HL-60/S4 treated with phorbol 12-myristate 13-acetate at 8.2 ng/mL for 4 days and 3 days (cell line): Measurements from ENCODE around the gene SEPTIN6.
"Not testable (repeated sequence)": the region's sequence is repeated elsewhere in the genome, so short reads cannot be mapped to it uniquely, and the experiment has no call there.

Experiments
- in situ Hi-C: fragments of 300-500 bp; cut with MboI; formaldehyde crosslinking; loops from 2 replicates; pipeline ENCODE4 v1.15.0; 2022; ENCODE audit warnings: low sequenced_read_pairs

SEPTIN6 gene

GRCh38 chrX:119692191-119693039 lies 553 bp downstream of the SEPTIN6 start:
- in situ Hi-C loops, result no loop called here

DNA sequence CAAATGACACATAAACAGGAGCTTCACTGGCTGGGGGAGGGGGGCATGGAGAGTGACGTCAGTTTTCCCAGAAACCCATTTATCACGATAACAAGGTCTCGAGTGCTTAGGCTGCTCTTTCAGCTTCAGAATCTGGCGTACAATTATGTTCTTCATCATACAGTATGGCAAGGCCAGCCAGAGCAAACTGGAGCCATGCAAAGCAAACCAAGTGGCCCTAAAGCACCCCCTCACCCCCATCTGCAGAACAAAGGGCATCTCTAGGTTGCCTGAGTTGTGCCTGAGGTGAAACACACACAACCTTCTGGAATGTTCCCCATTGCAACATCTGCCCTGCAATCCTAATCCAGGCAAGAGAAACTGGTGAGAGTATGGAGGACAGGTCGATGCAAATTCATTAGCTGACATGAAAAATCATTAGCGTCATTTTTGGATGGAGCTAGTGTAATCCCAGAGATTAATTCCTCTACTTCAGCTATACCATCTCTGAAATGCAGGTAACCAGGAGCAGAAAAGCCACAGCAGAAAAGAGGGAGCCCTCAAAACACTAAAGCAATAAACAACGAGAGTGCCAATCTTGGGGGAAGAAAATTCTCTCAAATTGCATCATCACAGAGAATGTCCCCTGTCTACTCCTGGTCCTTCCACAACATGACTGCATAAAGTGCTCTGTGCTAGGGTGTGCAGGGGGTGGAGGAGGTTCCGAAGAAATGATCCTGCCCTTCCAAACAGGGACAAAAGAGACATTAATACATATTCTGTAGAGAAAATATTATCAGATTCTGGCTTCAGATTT lies 1.8 kb downstream of the SEPTIN6 start:
- in situ Hi-C loops, result no loop called here

DNA sequence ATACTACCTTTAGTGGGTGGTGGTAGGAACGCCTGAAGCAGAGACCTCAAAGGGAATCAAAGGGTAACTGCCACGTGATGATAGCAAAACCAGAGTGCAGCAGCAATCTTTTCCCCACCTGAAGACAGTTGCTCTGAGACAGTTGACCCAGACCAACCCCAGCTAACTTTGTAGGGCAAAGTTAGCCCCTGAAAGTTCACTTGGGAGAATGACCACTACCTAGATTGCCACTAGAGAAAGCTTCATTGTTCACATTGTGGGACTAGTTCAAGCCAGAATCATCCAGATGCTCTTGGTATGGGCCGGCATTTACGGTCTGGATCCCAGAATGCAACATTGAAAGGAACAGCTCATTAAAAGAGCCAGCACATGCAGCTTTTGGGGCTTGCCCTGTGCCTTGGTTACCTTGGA lies 4.1 kb downstream of the SEPTIN6 start:
- in situ Hi-C loops, result no loop called here

DNA sequence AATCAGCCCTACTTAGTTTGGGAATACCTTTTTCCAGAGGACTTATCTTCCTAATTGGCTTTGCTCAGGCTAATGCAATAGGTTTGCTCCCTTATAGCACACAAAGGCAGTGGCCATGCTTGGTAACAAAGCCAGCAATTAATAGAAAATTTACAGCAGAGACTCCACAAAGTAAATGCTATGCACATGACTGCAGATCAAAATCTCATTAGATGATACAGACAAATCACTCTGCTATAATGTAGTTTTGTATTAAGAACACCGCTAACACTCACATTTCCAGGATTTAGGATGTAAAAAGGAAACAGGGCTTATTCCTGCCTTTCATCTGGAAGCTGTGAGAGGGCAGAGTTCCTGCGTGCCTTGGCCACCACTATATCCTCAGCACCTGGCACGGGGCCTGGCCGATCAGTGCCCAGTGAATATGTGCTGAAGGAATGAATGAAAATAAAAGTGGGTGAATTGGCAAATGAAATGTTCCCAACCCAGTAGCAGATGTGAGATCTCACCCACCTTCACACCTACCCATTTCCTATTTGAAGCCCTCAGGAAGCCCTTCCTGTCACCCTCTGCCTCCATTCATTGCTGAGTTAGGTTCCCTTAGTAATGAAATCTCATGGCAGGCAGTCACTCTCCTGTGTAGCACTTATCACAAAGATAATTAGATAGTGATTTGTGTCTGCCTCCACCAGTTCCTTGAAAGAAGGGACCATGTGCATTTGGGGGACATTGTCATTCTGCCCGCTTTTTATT lies 5.1 kb downstream of the SEPTIN6 start:
- in situ Hi-C loops, result no loop called here

GRCh38 chrX:119686087-119686691 lies 6.8 kb downstream of the SEPTIN6 start:
- in situ Hi-C loops, result no loop called here

- in situ Hi-C loops, result no loop called here
Measured at GRCh38 chrX:119685225-119686066, 7.5 kb downstream of the SEPTIN6 start.

DNA sequence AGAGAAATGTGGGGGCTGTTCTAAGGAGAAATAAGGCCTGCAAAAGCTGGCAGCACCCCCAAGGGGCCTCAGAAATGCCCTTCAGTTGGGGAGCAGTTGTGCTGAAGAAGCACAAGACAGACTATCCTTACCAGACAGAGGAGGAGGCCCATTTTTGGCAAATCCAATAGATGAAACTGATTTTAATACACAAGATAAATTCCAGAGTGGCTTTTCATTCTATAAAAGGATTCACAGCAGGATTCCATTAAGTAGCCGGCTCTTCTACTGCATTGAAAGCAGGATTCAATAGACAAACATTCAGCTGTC lies 8.1 kb downstream of the SEPTIN6 start:
- in situ Hi-C loops, result no loop called here

DNA sequence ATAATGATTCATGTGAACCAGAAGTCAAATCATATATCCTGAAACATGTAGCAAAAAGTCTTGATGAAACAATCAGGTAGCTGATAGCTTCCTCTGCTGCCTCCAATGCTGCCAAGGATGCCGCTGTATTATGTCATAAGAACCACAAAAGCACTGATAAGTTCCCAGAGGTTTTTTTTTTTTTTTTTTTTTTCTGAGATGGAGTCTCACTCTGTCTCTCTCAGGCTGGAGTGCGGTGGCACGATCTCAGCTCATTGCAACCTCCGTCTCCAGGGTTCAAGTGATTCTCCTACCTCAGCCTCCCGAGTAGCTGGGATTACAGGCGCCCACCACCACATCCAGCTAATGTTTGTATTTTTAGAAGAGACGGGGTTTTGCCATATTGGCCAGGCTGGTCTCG lies 8.7 kb downstream of the SEPTIN6 start:
- in situ Hi-C loops, result not testable (repeated sequence)

DNA sequence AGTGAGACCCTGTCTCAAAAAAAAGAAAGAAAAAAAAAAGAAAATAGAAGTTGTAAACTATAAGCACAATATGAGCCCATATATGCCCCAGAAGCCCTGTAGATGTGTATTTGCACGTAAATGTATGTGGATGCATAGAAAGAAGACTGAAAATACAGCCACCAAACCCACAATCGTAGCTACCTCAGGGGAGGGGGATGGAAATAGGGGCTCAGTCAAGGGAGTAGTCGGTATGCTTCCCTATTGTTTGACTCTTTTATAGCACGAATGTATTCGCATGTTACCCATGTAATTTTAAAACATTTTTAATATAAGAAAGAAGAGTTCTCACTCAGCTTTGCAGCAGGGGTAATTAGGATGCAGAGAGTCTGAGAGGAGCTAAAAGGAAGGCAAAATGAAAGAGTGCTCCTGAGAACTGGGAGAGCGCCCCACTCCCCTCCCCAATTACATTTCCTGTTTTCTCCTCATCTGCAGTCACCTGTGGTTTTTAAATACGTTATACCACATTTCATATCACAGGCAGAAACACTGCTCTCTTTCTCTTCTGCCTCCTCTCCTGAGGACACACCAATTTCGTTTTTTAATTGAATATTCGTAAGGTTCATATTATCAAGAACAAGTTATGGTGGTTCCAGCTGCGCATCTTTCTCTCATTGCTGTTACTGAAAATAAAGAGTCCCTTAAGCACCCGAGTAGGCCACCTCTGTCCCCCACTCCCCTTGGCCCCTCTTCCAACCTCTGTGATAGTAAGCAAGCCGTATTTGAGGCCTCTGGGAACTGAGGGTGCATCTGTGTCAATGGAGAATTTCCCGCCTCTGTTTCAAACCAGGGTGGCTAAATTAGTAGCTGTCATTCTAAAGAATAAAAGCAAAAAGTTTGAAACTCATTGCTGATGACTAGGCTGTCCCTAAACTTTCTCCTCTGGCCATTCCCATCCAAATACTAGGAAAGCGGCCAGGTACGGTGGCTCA lies 10.7 kb downstream of the SEPTIN6 start:
- in situ Hi-C loops, result no loop called here

GRCh38 chrX:119677654-119677981 lies 15.3 kb downstream of the SEPTIN6 start:
- in situ Hi-C loops, result no loop called here

DNA sequence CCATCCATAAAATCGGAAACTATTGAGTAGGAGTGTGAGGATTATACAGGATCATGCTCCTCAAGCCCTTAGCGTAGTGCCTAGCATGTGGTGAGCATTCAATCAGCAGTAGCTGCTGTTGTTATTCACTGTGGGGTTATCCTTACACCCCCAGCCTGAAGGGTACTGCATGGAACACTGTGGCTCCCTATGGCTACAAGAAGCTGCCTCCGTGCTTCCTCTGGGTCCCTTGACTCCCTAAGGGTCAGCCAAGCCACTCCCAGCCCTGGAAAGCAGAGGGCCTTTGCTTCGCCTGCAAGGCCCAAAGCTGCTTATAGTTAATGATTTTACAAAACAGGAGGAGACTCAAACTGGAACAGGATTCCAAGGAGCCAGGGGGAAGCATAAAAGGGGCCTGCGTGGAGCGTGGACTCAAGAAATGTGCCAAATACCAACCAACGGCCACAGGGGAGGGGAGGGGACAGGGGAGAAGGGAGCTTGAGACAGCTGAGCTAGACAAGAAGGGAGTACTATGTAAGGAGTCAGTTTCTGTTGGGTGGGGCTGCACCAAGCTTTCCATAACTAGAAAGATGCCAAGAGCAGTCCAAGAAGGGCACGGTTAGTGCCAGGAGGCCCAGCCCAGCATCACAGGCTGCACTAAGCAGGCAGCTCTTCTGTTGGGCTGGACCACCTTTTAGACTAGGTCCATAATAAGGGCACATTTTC lies 15.9 kb downstream of the SEPTIN6 start:
- in situ Hi-C loops, result no loop called here

DNA sequence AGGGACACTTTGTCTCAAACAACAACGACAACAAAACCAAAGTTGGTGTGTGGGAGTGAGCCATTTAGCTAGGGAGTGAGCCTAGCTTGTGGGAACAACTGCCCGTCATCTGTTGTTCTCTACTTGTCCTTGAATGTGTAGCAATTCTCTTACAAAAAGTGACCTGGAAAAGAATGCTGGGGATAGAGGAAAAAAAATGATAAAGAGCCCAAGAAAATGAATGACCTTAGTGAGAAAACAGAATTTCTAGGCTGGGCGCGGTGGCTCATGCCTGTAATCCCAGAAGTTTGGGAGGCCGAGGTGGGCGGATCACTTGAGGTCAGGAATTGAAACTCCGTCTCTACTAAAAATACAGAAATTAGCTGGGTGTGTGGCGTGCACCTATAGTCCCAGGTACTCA lies 19.6 kb downstream of the SEPTIN6 start:
- in situ Hi-C loops, result no loop called here

GRCh38 chrX:119672426-119672825 lies 20.5 kb downstream of the SEPTIN6 start:
- in situ Hi-C loops, result no loop called here

- in situ Hi-C loops, result no loop called here
Measured at GRCh38 chrX:119669424-119670037, 23.4 kb downstream of the SEPTIN6 start.

GRCh38 chrX:119667111-119667878 lies 25.7 kb downstream of the SEPTIN6 start:
- in situ Hi-C loops, result no loop called here

DNA sequence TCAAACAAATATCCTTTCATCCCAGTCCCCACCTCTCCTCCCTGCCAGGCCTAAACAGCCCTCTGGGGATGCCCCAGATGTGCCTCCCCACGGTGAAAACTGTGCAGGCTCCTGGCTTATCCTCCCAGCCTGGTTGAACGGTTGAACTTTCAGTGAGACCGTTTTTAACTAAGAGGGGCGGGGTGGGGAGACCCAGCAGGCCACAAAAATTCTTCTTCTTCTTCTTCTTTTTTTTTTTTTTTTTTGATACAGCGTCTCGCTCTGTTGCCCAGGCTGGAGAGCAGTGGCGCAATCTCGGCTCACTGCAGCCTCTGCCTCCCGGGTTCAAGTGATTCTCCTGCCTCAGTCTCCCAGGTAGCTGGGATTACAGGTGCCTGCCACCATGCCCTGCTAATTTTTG lies 28.1 kb downstream of the SEPTIN6 start:
- in situ Hi-C loops, result not testable (repeated sequence)

DNA sequence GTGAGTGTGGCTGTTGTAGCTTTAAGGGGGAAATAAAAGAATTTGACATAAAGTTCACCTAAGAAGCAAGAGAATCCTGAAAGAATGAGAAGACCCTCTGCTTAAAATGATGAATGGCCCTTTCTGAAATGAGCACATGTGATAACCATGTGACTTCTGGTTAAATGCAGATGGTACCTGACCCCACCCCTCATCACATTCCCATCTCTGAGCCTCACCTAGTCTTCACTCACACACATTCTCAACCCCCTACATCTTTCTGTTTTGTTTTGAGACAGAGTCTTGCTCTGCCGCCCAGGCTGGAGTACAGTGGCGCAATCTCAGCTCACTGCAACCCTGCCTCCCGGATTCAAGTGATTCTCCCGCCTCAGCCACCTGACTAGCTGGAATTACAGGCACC lies 31.5 kb downstream of the SEPTIN6 start:
- in situ Hi-C loops, result no loop called here
